Measurements from ENCODE around the gene KCNJ6. TPM values are rescaled to one million over a fixed set of nuclear protein-coding genes. Genes with fewer than 3 reads are reported as not detected.

KCNJ6 gene
- total RNA-seq, 1 experiment from 2014 or later = not detected

DNA sequence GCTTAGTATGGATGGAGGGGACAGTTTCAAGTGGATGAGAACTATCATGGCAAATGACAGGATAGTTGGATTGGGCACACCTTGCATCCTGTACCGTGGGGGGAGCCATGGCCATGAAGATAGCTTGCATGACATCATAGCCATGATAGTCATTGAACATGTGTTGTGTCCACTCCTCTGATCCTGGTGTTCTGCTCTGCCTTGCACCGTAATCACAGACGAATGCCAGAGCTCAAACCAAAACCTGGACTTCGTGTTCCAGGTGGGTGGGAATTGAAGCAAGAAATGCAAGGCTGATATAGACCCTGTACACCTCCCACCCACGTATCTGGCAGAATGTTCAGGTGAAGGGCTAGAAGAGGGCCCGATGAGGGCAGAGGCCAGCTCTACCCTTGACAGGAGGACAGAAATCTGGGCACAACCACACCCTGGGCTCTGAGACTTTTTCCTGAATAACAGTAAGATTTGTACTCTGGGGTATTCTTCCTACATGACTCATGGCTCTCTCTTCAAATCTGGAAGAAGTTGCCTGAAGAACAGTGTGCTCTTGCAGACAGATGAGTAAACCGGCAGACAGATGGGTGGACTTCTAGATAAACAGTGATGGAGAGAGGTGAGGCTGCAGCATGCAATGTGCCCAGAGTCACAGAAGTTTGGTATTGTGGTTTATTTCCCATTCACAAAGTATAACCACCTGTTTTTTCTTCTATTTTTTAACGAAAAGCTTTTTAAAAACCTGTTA, 45.0 kb downstream of the KCNJ6 start:
- Histone ChIP-seq H3K4me1 (ENCODE audit: insufficient read depth, low read length, poor library complexity, severe bottlenecking) (no peaks in the 10 kb centered on the region), H3K27me3 (replicated peaks; ENCODE audit: insufficient read depth, low read depth, low read length, poor library complexity) (peaks cover 57% of the 10 kb centered on the region), H3K4me3 (ENCODE audit: low read depth, low read length, poor library complexity, severe bottlenecking) (no peak overlapping the region), H3K27ac (ENCODE audit: low read depth, low read length, poor library complexity, severe bottlenecking) (no peak overlapping the region), H3K36me3 (ENCODE audit: insufficient read depth, low read length, poor library complexity, severe bottlenecking) (no peaks in the 10 kb centered on the region), H3K9me3 (ENCODE audit: low read depth, low read length, poor library complexity, severe bottlenecking) (no peaks in the 10 kb centered on the region)
- no TSS peak for BruUV-seq (replicated peaks)
- DNase-seq (ENCODE audit: low spot score) = no peak
- ChIA-PET POLR2A (ENCODE audit: low non-redundant PET) (no interaction called here), CTCF (no interaction called here)
- intact Hi-C loops (cut with micrococcal nuclease; ENCODE audit: unreplicated experiment) = no loop called here
- TF ChIP-seq EZH2 (IDR thresholded peaks at IDR 0.05; ENCODE audit: borderline replicate concordance, low read depth, low read length, poor library complexity, severe bottlenecking) = no peak
- TF ChIP-seq, protein P1, sequence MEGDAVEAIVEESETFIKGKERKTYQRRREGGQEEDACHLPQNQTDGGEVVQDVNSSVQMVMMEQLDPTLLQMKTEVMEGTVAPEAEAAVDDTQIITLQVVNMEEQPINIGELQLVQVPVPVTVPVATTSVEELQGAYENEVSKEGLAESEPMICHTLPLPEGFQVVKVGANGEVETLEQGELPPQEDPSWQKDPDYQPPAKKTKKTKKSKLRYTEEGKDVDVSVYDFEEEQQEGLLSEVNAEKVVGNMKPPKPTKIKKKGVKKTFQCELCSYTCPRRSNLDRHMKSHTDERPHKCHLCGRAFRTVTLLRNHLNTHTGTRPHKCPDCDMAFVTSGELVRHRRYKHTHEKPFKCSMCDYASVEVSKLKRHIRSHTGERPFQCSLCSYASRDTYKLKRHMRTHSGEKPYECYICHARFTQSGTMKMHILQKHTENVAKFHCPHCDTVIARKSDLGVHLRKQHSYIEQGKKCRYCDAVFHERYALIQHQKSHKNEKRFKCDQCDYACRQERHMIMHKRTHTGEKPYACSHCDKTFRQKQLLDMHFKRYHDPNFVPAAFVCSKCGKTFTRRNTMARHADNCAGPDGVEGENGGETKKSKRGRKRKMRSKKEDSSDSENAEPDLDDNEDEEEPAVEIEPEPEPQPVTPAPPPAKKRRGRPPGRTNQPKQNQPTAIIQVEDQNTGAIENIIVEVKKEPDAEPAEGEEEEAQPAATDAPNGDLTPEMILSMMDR (conservative IDR thresholded peaks at IDR 0.05; ENCODE audit: low read depth, low read length) = no peak

DNA sequence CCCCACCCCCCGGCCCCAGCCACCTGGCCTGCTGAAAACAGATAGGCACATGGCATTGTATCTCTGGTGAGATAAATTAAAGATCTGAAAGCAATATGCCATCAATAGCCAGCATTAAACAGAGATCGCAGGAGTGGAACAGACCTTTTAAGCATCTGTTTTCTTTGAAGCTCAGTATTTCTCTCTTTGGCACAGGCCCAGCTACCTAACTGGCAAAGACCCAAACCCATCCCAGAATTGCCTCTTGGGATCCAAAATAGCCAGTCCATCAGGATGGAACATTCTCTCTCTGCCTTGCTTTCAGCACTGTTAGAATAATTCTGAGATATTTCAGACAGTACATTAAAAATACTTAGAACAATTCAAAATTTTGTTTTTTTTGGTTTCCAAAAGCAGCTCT, 46.0 kb downstream of the KCNJ6 start:
- TF ChIP-seq, protein P1 (conservative IDR thresholded peaks at IDR 0.05; ENCODE audit: low read depth, low read length) = no peak
- TF ChIP-seq EZH2 (IDR thresholded peaks at IDR 0.05; ENCODE audit: borderline replicate concordance, low read depth, low read length, poor library complexity, severe bottlenecking) = no peak
- Histone ChIP-seq H3K9me3 (ENCODE audit: low read depth, low read length, poor library complexity, severe bottlenecking) (no peaks in the 10 kb centered on the region), H3K4me1 (ENCODE audit: insufficient read depth, low read length, poor library complexity, severe bottlenecking) (no peaks in the 10 kb centered on the region), H3K27ac (ENCODE audit: low read depth, low read length, poor library complexity, severe bottlenecking) (no peak overlapping the region), H3K4me3 (ENCODE audit: low read depth, low read length, poor library complexity, severe bottlenecking) (no peak overlapping the region), H3K36me3 (ENCODE audit: insufficient read depth, low read length, poor library complexity, severe bottlenecking) (no peaks in the 10 kb centered on the region), H3K27me3 (replicated peaks; ENCODE audit: insufficient read depth, low read depth, low read length, poor library complexity) (peaks cover 56% of the 10 kb centered on the region)
- BruUV-seq (replicated peaks) = no TSS peak
- ChIA-PET CTCF (no interaction called here), POLR2A (ENCODE audit: low non-redundant PET) (no interaction called here)
- intact Hi-C loops (cut with micrococcal nuclease; ENCODE audit: unreplicated experiment) = no loop called here
- no peak for DNase-seq (ENCODE audit: low spot score)

DNA sequence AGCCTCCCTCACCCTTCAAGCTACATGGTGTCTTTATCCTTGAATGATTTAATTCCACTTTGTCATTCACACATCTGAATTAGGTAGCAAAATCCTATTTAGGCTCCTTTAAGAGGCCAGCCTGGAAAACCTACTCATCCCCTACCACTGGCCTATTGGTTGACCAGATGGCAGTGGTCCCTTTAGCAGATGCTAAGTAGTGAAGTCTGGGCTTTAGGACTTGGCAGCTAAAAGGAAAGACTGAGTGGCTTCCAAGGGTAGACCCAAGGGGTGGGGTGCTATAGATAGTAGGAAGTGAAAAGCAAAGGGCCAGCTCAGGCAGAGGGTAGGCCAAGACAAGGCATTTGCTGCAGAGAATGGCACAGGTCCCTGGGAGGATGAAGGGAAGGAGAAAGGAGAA, 46.6 kb downstream of the KCNJ6 start:
- intact Hi-C loops (cut with micrococcal nuclease; ENCODE audit: unreplicated experiment) = no loop called here
- Histone ChIP-seq H3K27ac (ENCODE audit: low read depth, low read length, poor library complexity, severe bottlenecking) (no peak overlapping the region), H3K27me3 (replicated peaks; ENCODE audit: insufficient read depth, low read depth, low read length, poor library complexity) (peaks cover 54% of the 10 kb centered on the region), H3K4me3 (ENCODE audit: low read depth, low read length, poor library complexity, severe bottlenecking) (no peak overlapping the region), H3K4me1 (ENCODE audit: insufficient read depth, low read length, poor library complexity, severe bottlenecking) (no peaks in the 10 kb centered on the region), H3K36me3 (ENCODE audit: insufficient read depth, low read length, poor library complexity, severe bottlenecking) (no peaks in the 10 kb centered on the region), H3K9me3 (ENCODE audit: low read depth, low read length, poor library complexity, severe bottlenecking) (no peaks in the 10 kb centered on the region)
- TF ChIP-seq, protein P1 (conservative IDR thresholded peaks at IDR 0.05; ENCODE audit: low read depth, low read length) = no peak
- TF ChIP-seq EZH2 (IDR thresholded peaks at IDR 0.05; ENCODE audit: borderline replicate concordance, low read depth, low read length, poor library complexity, severe bottlenecking) = no peak
- DNase-seq (ENCODE audit: low spot score) = no peak
- POLR2A ChIA-PET (ENCODE audit: low non-redundant PET) = no interaction called here
- no TSS peak for BruUV-seq (replicated peaks)
- CTCF ChIA-PET = no interaction called here

All from A673 (cell line).